GM12872 (cell line): ENCODE results near the gene RAG1.

Source experiments
- CTCF ChIP-seq: IDR thresholded peaks from 3 replicates; pipeline ENCODE4 v1.5.1; 2011; ENCODE audit warnings: low read depth, mild to moderate bottlenecking, low read length, moderate library complexity; ENCODE audit not compliant: insufficient read depth

The RAG1 gene

DNA sequence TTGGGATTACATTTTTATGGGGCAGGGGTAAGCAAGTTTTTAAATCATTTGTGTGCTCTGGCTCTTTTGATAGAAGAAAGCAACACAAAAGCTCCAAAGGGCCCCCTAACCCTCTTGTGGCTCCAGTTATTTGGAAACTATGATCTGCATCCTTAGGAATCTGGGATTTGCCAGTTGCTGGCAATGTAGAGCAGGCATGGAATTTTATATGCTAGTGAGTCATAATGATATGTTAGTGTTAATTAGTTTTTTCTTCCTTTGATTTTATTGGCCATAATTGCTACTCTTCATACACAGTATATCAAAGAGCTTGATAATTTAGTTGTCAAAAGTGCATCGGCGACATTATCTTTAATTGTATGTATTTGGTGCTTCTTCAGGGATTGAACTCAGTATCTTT lies 10.1 kb downstream of the RAG1 start:
- no peak for TF ChIP-seq CTCF

DNA sequence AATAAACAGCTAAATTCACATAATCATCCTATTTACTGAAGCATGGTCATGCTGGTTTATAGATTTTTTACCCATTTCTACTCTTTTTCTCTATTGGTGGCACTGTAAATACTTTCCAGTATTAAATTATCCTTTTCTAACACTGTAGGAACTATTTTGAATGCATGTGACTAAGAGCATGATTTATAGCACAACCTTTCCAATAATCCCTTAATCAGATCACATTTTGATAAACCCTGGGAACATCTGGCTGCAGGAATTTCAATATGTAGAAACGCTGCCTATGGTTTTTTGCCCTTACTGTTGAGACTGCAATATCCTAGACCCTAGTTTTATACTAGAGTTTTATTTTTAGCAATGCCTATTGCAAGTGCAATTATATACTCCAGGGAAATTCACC lies 10.7 kb downstream of the RAG1 start:
- no peak for TF ChIP-seq CTCF

DNA sequence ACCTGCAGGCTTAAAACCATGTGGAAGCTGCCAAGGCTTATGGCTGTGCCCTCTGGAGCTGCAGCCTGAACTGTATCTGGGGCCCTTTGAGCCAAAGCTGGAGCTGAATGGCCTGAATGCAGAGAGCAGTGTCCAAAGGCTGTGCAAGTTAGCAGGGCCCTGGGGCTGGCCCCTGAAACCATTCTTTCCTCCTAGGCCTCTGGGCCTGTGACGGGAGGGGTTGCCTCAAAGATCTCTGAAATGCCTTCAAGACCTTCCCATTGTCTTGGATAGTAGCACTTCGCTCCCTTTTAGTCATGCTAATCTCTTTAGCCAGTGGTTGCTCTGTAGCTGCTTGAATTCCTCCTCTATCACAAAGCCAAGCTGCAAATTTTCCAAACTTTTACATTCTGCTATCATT lies 13.7 kb downstream of the RAG1 start:
- no peak for TF ChIP-seq CTCF

DNA sequence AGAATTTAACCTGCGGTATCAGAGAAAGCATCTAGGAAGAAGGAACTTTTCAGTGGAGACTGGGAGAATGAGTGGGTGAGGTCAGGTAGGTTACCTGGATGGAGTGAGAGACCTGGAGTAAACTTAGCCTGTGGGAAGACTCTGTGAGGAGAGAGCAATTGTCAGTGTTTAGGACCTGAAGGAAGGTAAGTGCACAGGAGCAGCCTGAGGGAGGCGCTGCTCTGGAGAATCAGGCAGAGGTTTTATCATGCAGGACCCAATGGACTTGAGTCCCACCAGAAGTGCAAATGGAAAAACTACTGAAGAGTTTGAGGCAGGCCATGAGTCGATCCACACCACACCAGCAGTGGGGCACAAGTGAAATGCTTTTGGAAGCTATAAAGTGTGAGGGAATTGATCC lies 15.9 kb downstream of the RAG1 start:
- no peak for TF ChIP-seq CTCF

- TF ChIP-seq CTCF, result no peak
Measured at GRCh38 chr11:36586543-36586942, 18.7 kb downstream of the RAG1 start.

DNA sequence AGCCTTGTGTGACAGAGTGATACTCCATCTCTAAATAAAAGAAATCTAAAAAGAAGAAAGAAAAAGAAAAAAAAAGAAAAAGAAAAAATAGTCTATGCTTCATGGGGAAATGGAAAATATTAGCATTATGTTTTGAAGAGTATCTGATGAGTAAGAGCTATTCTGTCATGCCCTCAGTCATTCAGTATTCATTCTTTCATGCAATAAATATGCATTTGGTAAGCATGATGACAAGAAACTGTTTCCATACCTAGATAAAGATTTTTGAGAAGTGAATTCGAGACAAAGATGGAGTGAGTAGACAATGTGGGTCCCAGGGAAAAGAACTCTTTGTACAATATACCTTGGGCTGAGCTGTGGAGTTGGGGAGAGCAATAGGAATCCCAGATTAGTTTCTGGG lies 20.3 kb downstream of the RAG1 start:
- no peak for TF ChIP-seq CTCF

- no peak for TF ChIP-seq CTCF
Measured at GRCh38 chr11:36590513-36590912, 22.7 kb downstream of the RAG1 start.

DNA sequence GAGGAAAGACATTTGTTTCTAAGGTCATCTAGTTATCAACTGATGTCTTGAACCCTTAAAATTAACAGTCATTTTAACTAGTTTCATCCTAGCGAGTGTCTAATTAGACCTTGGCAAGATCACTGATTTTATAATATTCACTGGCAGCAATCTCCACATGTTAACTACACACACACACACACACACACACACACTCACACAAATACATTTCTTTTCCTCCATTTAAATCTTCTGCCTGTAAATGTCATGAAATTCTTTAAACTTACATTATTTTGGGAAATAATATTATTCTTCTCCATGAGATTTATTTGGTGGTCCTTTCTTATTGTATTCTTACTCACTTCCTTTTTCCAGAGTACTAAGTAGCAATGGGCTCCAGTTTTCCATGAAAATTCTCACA lies 23.6 kb downstream of the RAG1 start:
- TF ChIP-seq CTCF, result no peak
